Neuronal stem cell (in vitro differentiated cells): ENCODE data around the gene COMP.

Experiments
- DNase-seq: peaks from one replicate; pipeline ENCODE4 v3.0.0-alpha.2; 2013; ENCODE audit warnings: low spot score
- H2AFZ ChIP-seq: one replicate; pipeline ENCODE4 v1.6.1; 2013; ENCODE audit warnings: mild to moderate bottlenecking, low read length, inconsistent platforms
- H2AK5ac ChIP-seq: 2 replicates; pipeline ENCODE4 v1.6.1; 2013; ENCODE audit warnings: low read depth, mild to moderate bottlenecking, inconsistent platforms, low read length, moderate library complexity, mixed read lengths
- H2BK120ac ChIP-seq: 2 replicates; pipeline ENCODE4 v1.6.1; 2013; ENCODE audit warnings: low read depth, mild to moderate bottlenecking, inconsistent platforms, low read length, moderate library complexity, mixed read lengths
- H2BK12ac ChIP-seq: one replicate; pipeline ENCODE4 v1.6.1; 2013; ENCODE audit warnings: low read length, inconsistent platforms
- H2BK15ac ChIP-seq: 2 replicates; pipeline ENCODE4 v1.6.1; 2013; ENCODE audit warnings: mild to moderate bottlenecking, low read length, inconsistent platforms, mixed read lengths
- H2BK5ac ChIP-seq: one replicate; pipeline ENCODE4 v1.6.1; 2013; ENCODE audit warnings: inconsistent platforms, mild to moderate bottlenecking, low read length, moderate library complexity
- H3K14ac ChIP-seq: one replicate; pipeline ENCODE4 v1.6.1; 2013; ENCODE audit warnings: low read length, inconsistent platforms
- H3K18ac ChIP-seq: 2 replicates; pipeline ENCODE4 v1.6.1; 2013; ENCODE audit warnings: low read length, inconsistent platforms
- H3K23ac ChIP-seq: 2 replicates; pipeline ENCODE4 v1.6.1; 2013; ENCODE audit warnings: low read depth, mild to moderate bottlenecking, mixed read lengths, low read length, inconsistent platforms; ENCODE audit not compliant: poor library complexity
- H3K27ac ChIP-seq: replicated peaks from 3 replicates; pipeline ENCODE4 v1.5.1; 2013; ENCODE audit warnings: low read length, inconsistent platforms
- H3K27me3 ChIP-seq, 3 experiments: 2 replicates each; pipeline ENCODE4 v1.6.1; 2013; ENCODE audit warnings: low read length in 3 of 3, mild to moderate bottlenecking in 2 of 3, inconsistent platforms in 1 of 3, low read depth in 1 of 3, mixed read lengths in 1 of 3, moderate library complexity in 1 of 3; ENCODE audit not compliant: control insufficient read depth in 3 of 3, insufficient read depth in 3 of 3
- H3K36me3 ChIP-seq, 2 donors: replicated peaks in 1 of 2; 2 replicates each; pipeline ENCODE4 v1.6.1; 2013; ENCODE audit warnings: low read length in 2 of 2; ENCODE audit not compliant: control insufficient read depth in 2 of 2, insufficient read depth in 2 of 2
- H3K4ac ChIP-seq: 2 replicates; pipeline ENCODE4 v1.6.1; 2013; ENCODE audit warnings: inconsistent platforms, mild to moderate bottlenecking, low read length, moderate library complexity
- H3K4me1 ChIP-seq, 2 donors: 1 replicate in 1 of 2; 2 replicates in 1 of 2; pipeline ENCODE4 v1.6.1; 2013; ENCODE audit warnings: low read length in 2 of 2, low read depth in 1 of 2; ENCODE audit not compliant: control insufficient read depth in 2 of 2, insufficient read depth in 1 of 2
- H3K4me2 ChIP-seq: one replicate; pipeline ENCODE4 v1.6.1; 2013; ENCODE audit warnings: mild to moderate bottlenecking, low read length, inconsistent platforms; ENCODE audit not compliant: insufficient read depth, poor library complexity, severe bottlenecking
- H3K4me3 ChIP-seq, 2 donors: 2 replicates each; pipeline ENCODE4 v1.5.1; 2013; ENCODE audit warnings: low read length in 2 of 2, mild to moderate bottlenecking in 2 of 2, inconsistent platforms in 1 of 2, moderate library complexity in 1 of 2
- H3K79me1 ChIP-seq: one replicate; pipeline ENCODE4 v1.6.1; 2013; ENCODE audit warnings: low read depth, mild to moderate bottlenecking, inconsistent platforms, low read length, moderate library complexity
- H3K9ac ChIP-seq: one replicate; pipeline ENCODE4 v1.6.1; 2013; ENCODE audit warnings: mild to moderate bottlenecking, low read depth, low read length, inconsistent platforms; ENCODE audit not compliant: poor library complexity
- H3K9me3 ChIP-seq, 2 donors: replicated peaks in 1 of 2; 2 replicates each; pipeline versions ENCODE3 to v1.6.1; 2013; ENCODE audit warnings: low read length in 2 of 2, mild to moderate bottlenecking in 2 of 2, inconsistent platforms in 1 of 2, low read depth in 1 of 2, mixed read lengths in 1 of 2, moderate library complexity in 1 of 2; ENCODE audit not compliant: control insufficient read depth in 2 of 2, insufficient read depth in 1 of 2
- H4K8ac ChIP-seq: one replicate; pipeline ENCODE4 v1.6.1; 2013; ENCODE audit warnings: low read depth, mild to moderate bottlenecking, inconsistent platforms, low read length, moderate library complexity
- H4K91ac ChIP-seq: one replicate; pipeline ENCODE4 v1.6.1; 2013; ENCODE audit warnings: low read length, low read depth, mild to moderate bottlenecking, inconsistent platforms; ENCODE audit not compliant: poor library complexity
- WGBS, 2 donors: extraction: QIAGEN DNeasy Blood & Tissue Kit; methylation state at CpG; one replicate each; pipeline ENCODE4 v1.1.7; 2013; ENCODE audit warnings: missing lambda C conversion rate in 2 of 2, mixed read lengths in 1 of 2; ENCODE audit not compliant: insufficient read length in 2 of 2, insufficient replicate concordance in 1 of 2; ENCODE audit errors: extremely low coverage in 2 of 2; 5-methylcytosine and 5-hydroxymethylcytosine counted together

COMP gene

DNA sequence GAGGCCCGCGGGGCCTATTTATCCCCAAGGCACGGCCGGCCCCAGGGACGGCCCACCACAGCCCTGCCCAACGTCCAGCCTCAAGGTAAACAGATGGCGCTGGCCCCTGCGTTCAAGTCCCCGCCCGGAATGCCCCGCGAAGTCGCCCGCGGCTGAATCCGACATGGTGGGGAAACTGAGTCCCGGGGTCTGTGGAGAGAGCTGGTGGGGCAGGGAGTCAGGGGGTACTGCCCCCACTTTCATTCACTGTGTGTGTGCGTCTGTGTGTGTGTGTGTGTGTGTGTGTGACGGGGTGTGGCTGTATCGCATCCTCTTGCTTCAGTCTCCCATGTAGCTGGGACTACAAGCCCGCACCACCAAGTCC lies 192 bp upstream of the COMP start:
- Histone ChIP-seq H3K9me3 (peaks cover 0 to 10% of the 10 kb centered on the region in 2 donors), H3K4me1 (peaks cover 8 to 10% of the 10 kb centered on the region in 2 donors), H3K4me3 (no peak overlapping the region), H2BK120ac (no peak overlapping the region), H3K18ac (peak overlapping the region; percentile 81), H4K91ac (no peak overlapping the region), H3K36me3 (no peaks in the 10 kb centered on the region), H3K4me2 (peak overlapping the region; percentile 33), H3K23ac (peak overlapping the region; percentile 73), H2BK15ac (peak overlapping the region; percentile 43), H4K8ac (no peak overlapping the region), H3K4ac (no peak overlapping the region), H3K27ac (no peak overlapping the region), H3K79me1 (peaks cover 4% of the 10 kb centered on the region), H2BK5ac (peak overlapping the region; percentile 39), H2BK12ac (peak overlapping the region; percentile 84), H2AFZ (peak overlapping the region; percentile 86), H3K14ac (peak overlapping the region; percentile 38), H2AK5ac (peak overlapping the region; percentile 70), H3K9ac (no peak overlapping the region), H3K27me3 (peaks cover 43 to 87% (median 78%) of the 10 kb centered on the region in 3 experiments)
- DNase-seq = no peak
- WGBS, 2 donors = no CpG with 5 or more reads among the region's 21 CpGs

DNA sequence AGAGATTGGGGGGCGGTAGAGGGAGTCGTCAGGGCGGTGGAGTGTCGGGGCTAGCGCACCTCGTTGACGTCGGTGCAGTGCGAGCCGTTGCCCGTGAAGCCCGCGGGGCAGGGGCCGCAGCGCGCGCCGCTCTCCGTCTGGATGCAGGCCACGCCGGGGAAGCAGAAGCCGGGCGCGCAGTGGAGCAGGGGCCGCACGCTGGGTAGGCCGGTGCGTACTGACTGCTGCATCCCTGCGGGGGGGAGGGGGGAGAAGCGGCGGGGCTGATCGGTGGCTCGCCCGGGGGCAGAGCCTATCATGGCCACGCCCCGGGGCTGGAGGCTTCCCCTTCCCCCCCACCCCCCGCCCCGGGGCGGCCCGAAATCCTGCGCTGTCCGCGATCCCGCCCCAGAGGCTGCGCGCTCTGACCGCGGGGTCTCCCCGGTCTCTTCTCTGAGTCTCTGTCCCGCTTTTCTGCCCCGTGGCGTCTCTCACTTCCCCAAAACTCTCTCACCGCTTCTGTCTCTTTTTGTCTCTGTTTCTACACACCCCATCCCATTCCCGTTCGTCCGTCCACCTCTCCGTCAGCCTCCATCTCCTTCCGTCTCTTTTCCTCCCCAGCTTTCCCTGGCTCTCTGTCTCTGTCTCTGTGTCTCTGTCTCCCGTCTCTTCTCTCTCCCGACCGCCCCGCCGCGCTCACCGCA lies 1.1 kb downstream of the COMP start:
- Histone ChIP-seq H2AK5ac (peak overlapping the region; percentile 56), H3K4me2 (peak overlapping the region; percentile 57), H3K4ac (no peak overlapping the region), H2BK5ac (peak overlapping the region; percentile 39), H3K4me3 (peak overlapping the region in 1 of 2 donors; percentile 70), H2AFZ (peak overlapping the region; percentile 86), H3K79me1 (peaks cover 4% of the 10 kb centered on the region), H2BK12ac (peak overlapping the region; percentile 22), H2BK15ac (peak overlapping the region; percentile 58), H3K36me3 (no peaks in the 10 kb centered on the region), H3K27me3 (peaks cover 46 to 93% (median 85%) of the 10 kb centered on the region in 3 experiments), H3K14ac (peak overlapping the region; percentile 71), H3K18ac (peak overlapping the region; percentile 80), H4K91ac (no peak overlapping the region), H2BK120ac (no peak overlapping the region), H4K8ac (no peak overlapping the region), H3K23ac (peak overlapping the region; percentile 85), H3K4me1 (peaks cover 5 to 15% of the 10 kb centered on the region in 2 donors), H3K9me3 (peaks cover 0 to 12% of the 10 kb centered on the region in 2 donors), H3K9ac (no peak overlapping the region), H3K27ac (no peak overlapping the region)
- no peak for DNase-seq
- no CpG with 5 or more reads among the region's 65 CpGs for WGBS, 2 donors

DNA sequence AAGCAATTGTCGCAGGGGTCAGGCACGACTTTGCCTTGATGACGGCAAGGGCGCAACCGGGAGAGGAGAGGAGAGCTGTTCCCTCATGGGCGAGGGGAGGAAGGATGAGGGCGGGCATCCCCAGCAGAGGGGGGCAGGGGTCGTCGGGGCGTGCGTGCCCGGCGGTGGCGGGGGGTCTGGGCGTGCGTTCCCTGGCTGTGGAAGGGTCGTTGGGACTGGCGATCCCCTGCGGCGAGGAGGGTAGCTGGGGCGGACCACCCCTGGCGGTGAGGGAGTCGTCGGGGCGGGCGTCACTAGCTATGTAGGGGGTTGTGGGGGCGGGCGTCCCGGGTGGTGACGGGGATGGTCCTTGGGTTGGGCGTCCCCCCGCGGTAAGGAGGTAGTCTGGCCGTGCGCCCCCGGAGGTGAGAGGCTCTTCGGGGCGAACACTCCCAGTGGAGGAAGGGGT lies 1.7 kb downstream of the COMP start:
- H2BK5ac ChIP-seq = no peak overlapping the region
- peak overlapping the region; percentile 90 for H2AK5ac ChIP-seq
- peaks cover 0 to 14% of the 10 kb centered on the region in 2 donors for H3K9me3 ChIP-seq
- H3K79me1 ChIP-seq = peaks cover 4% of the 10 kb centered on the region
- H4K91ac ChIP-seq = no peak overlapping the region
- H3K9ac ChIP-seq = no peak overlapping the region
- no peak overlapping the region for H2BK120ac ChIP-seq
- H3K4me2 ChIP-seq = peak overlapping the region; percentile 57
- peak overlapping the region; percentile 80 for H3K18ac ChIP-seq
- no peak overlapping the region for H3K27ac ChIP-seq
- DNase-seq = no peak
- H3K14ac ChIP-seq = peak overlapping the region; percentile 71
- peaks cover 46 to 94% (median 91%) of the 10 kb centered on the region in 3 experiments for H3K27me3 ChIP-seq
- no peak overlapping the region for H3K4ac ChIP-seq
- no peak overlapping the region for H2BK12ac ChIP-seq
- H3K4me3 ChIP-seq = no peak overlapping the region
- H3K23ac ChIP-seq = peak overlapping the region; percentile 85
- peak overlapping the region; percentile 86 for H2AFZ ChIP-seq
- H4K8ac ChIP-seq = no peak overlapping the region
- no peaks in the 10 kb centered on the region for H3K36me3 ChIP-seq
- H2BK15ac ChIP-seq = no peak overlapping the region
- WGBS, 2 donors = no CpG with 5 or more reads among the region's 38 CpGs
- H3K4me1 ChIP-seq = peaks cover 5 to 18% of the 10 kb centered on the region in 2 donors
